Fibroblast of pulmonary artery (primary cell): ENCODE measurements around the gene C4BPA.

Experiments
- DNase-seq: peaks from one replicate; pipeline ENCODE4 v3.0.0-alpha.2; 2010; ENCODE audit warnings: low read depth
- H3K4me3 ChIP-seq: replicated peaks from 2 replicates; pipeline ENCODE4 v1.5.1; 2011; ENCODE audit warnings: low read depth, mild to moderate bottlenecking, control low read depth, low read length, moderate library complexity
- CTCF ChIP-seq: IDR thresholded peaks from 2 replicates; pipeline ENCODE4 v1.5.1; 2011; ENCODE audit warnings: mild to moderate bottlenecking, control low read depth, low read length, inconsistent platforms; ENCODE audit errors: missing control alignments

The C4BPA gene

GRCh38 chr1:207191061-207191460 is 87.0 kb downstream of the C4BPA start:
- no peak for TF ChIP-seq CTCF
- H3K4me3 ChIP-seq = no peak overlapping the region
- DNase-seq = no peak

- H3K4me3 ChIP-seq = no peak overlapping the region
- DNase-seq = no peak
- TF ChIP-seq CTCF = no peak
Observed at GRCh38 chr1:207191776-207192175, 87.7 kb downstream of the C4BPA start.

- H3K4me3 ChIP-seq = no peak overlapping the region
- no peak for DNase-seq
- TF ChIP-seq CTCF = no peak
Observed at GRCh38 chr1:207194197-207194596, 90.2 kb downstream of the C4BPA start.
